GM12892 (cell line): ENCODE results near the gene SLC9A9.

Source experiments
- POLR2A ChIP-seq: IDR thresholded peaks from 2 replicates; pipeline ENCODE4 v1.6.1; 2011; ENCODE audit warnings: low read depth, low read length, control low read depth
- POLR2AphosphoS5 ChIP-seq: IDR thresholded peaks from 2 replicates; pipeline ENCODE4 v1.6.1; 2011; ENCODE audit warnings: low read depth, low read length, control low read depth
- TAF1 ChIP-seq: IDR thresholded peaks from 2 replicates; pipeline ENCODE4 v1.6.1; 2011; ENCODE audit warnings: low read depth, mild to moderate bottlenecking, control low read depth, low read length, borderline replicate concordance

GRCh38 chr3:143495527-143495926 lies 352.7 kb downstream of the SLC9A9 start:
- TF ChIP-seq POLR2A (no peak), TAF1 (no peak), POLR2AphosphoS5 (no peak)
